Glutamatergic neuron (in vitro differentiated cells): ENCODE measurements around the gene FSTL4. TPM values are rescaled to one million over a fixed set of nuclear protein-coding genes. Genes with fewer than 3 reads are reported as not detected.

Source experiments
- DNase-seq: peaks from one replicate; pipeline ENCODE4 v3.0.0; 2022
- H3K27ac Mint-ChIP-seq: one replicate; pipeline ENCODE4 v1.8.0; 2020; ENCODE audit warnings: mild to moderate bottlenecking, mixed read lengths, inconsistent platforms; ENCODE audit not compliant: unreplicated experiment
- H3K27me3 Mint-ChIP-seq: one replicate; pipeline ENCODE4 v1.8.0; 2020; ENCODE audit warnings: mild to moderate bottlenecking, moderate library complexity, mixed read lengths, inconsistent platforms; ENCODE audit not compliant: unreplicated experiment
- H3K36me3 Mint-ChIP-seq: one replicate; pipeline ENCODE4 v1.8.0; 2020; ENCODE audit warnings: mild to moderate bottlenecking, mixed read lengths, inconsistent platforms; ENCODE audit not compliant: unreplicated experiment
- H3K4me1 Mint-ChIP-seq: one replicate; pipeline ENCODE4 v1.8.0; 2020; ENCODE audit warnings: mild to moderate bottlenecking, low read depth, mixed read lengths, inconsistent platforms; ENCODE audit not compliant: unreplicated experiment
- H3K4me3 Mint-ChIP-seq: one replicate; pipeline ENCODE4 v1.8.0; 2020; ENCODE audit warnings: mild to moderate bottlenecking, mixed read lengths, inconsistent platforms; ENCODE audit not compliant: unreplicated experiment
- H3K9me3 Mint-ChIP-seq: one replicate; pipeline ENCODE4 v1.8.0; 2020; ENCODE audit warnings: mild to moderate bottlenecking, moderate library complexity, mixed read lengths, inconsistent platforms; ENCODE audit not compliant: unreplicated experiment
- CTCF ChIP-seq: fragments of 200-600 bp; sonication (generic); IDR thresholded peaks from one replicate; pipeline ENCODE4 v1.5.0; 2021; ENCODE audit not compliant: partially characterized antibody, unreplicated experiment
- total RNA-seq: library from RNA; stranded (reverse); fragmentation: NEBNext Ultra II Directional; extraction: Animal tissue kit (Norgen Biotek cat#: 25700); gene quantifications from one replicate; pipeline ENCODE4 v1.2.1, GENCODE V29; 2021; ENCODE audit not compliant: unreplicated experiment

FSTL4 gene
- total RNA-seq, 1 donor from 2014 or later, result 29.0 TPM

DNA sequence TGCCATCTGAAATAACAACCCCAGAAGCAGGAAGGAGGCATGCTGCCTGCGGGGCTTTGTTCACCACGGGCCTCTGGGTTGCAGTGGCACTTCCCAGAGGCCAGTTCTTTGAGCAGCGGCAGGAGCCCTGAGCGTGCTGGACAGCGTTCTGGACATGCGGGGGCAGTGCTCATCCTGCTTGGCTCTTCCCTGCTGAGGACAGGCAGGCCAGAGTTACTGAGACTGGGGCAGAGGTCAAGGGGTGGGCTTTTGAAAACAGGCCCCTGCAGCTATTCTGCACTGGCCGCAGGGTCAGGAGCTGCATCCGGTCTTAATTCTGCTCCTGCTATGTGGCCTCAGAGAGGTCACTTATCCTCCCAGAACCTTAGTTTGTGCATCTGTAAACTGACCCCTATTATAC, 258.6 kb downstream of the FSTL4 start:
- H3K27ac Mint-ChIP-seq, result no peak overlapping the region
- no peak for TF ChIP-seq CTCF
- no peak for DNase-seq
- H3K36me3 Mint-ChIP-seq, result no peaks in the 10 kb centered on the region
- no peaks in the 10 kb centered on the region for H3K4me1 Mint-ChIP-seq
- H3K4me3 Mint-ChIP-seq, result no peak overlapping the region
- peaks cover 3% of the 10 kb centered on the region for H3K27me3 Mint-ChIP-seq
- no peaks in the 10 kb centered on the region for H3K9me3 Mint-ChIP-seq

GRCh38 chr5:133348406-133348805, 263.9 kb downstream of the FSTL4 start:
- Mint-ChIP-seq H3K4me3 (no peak overlapping the region), H3K36me3 (no peaks in the 10 kb centered on the region), H3K27me3 (peaks cover 6% of the 10 kb centered on the region), H3K27ac (no peak overlapping the region), H3K4me1 (no peaks in the 10 kb centered on the region), H3K9me3 (peaks cover 2% of the 10 kb centered on the region)
- no peak for DNase-seq
- TF ChIP-seq CTCF, result no peak

DNA sequence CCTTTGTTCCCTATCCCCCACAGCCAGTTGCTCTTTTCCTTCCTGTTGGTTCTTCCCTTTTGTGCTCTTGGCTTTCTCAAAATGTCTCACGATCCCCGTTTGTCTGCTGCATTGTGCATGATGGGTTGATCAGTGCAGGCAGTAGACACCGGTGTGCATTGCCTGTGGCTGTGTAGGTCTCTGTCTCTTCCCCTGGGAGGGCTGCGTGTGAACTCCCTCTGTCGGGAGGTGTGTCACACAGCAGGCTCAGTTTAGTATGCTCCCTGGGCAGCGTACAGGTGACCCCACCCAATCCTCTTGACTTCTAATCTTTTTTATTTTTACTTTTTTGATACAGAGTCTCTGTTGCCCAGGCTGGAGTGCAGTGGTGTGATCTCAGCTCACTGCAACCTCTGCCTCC, 265.3 kb downstream of the FSTL4 start:
- Mint-ChIP-seq H3K27me3 (peaks cover 7% of the 10 kb centered on the region), H3K4me3 (no peak overlapping the region), H3K27ac (no peak overlapping the region), H3K36me3 (no peaks in the 10 kb centered on the region), H3K9me3 (peaks cover 2% of the 10 kb centered on the region), H3K4me1 (no peaks in the 10 kb centered on the region)
- DNase-seq, result no peak
- no peak for TF ChIP-seq CTCF

DNA sequence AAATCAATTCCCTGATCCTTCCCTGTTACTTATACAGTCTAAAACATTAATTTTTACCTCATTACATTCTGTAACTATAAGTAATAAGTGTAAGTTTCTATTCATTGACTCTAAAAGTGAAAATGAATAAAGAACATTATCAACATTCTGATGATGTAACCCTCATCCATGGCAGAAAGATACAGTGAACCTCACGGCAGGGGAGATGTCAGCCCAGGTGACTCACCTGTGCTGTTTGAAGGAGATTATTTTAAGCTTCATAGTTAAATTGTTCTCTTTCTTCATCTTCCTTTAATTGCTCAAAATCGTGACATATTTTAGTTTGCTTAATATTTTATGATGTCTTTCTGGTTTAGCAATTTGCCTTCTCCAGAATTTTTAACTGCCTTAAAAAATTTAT, 268.1 kb downstream of the FSTL4 start:
- TF ChIP-seq CTCF, result no peak
- Mint-ChIP-seq H3K4me3 (no peak overlapping the region), H3K4me1 (peaks cover 1% of the 10 kb centered on the region), H3K27ac (no peak overlapping the region), H3K36me3 (no peaks in the 10 kb centered on the region), H3K27me3 (peaks cover 9% of the 10 kb centered on the region), H3K9me3 (peaks cover 4% of the 10 kb centered on the region)
- DNase-seq, result no peak

DNA sequence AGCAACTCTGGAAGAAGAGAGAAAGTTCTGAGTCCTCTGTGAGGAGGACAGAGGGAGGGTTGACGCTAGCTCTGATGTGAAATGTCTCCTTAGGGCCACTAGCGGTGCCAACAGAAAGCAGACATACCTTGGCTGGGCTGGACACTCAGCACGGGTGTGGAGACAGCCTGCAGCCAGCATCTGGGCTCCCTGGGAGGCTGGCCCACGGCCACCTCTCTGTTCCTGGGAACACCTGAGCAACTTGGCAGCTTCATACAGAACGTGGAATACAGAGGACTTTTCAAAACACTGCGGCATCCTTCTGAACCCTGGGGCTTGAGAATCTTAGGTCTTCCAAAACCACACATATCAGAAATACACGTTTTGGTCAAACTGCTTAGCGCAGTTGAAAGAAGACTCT, 269.1 kb downstream of the FSTL4 start:
- H3K9me3 Mint-ChIP-seq, result peaks cover 4% of the 10 kb centered on the region
- H3K36me3 Mint-ChIP-seq, result no peaks in the 10 kb centered on the region
- peaks cover 8% of the 10 kb centered on the region for H3K27me3 Mint-ChIP-seq
- no peak overlapping the region for H3K27ac Mint-ChIP-seq
- peaks cover 2% of the 10 kb centered on the region for H3K4me1 Mint-ChIP-seq
- DNase-seq, result no peak
- no peak overlapping the region for H3K4me3 Mint-ChIP-seq
- TF ChIP-seq CTCF, result no peak
